Fibroblast of skin of scalp (primary cell): ENCODE results near the gene SEL1L2. TPM values are rescaled to one million over a fixed set of nuclear protein-coding genes. Genes with fewer than 3 reads are reported as not detected.
A peak's percentile ranks its signal among the peaks of the same experiment; 100 is the strongest.
"Not testable (repeated sequence)": the region's sequence is repeated elsewhere in the genome, so short reads cannot be mapped to it uniquely, and the experiment has no call there.

Source experiments
- DNase-seq: peaks from one replicate; pipeline ENCODE4 v3.0.0-alpha.2; 2013
- polyA plus RNA-seq, 2 experiments: library from polyadenylated mRNA; unstranded; fragments of 120-200 nt; gene quantifications; one replicate each; pipeline ENCODE4 v1.2.1, GENCODE V29; 2013; ENCODE audit not compliant: insufficient read length in 2 of 2

SEL1L2 gene, protein sequence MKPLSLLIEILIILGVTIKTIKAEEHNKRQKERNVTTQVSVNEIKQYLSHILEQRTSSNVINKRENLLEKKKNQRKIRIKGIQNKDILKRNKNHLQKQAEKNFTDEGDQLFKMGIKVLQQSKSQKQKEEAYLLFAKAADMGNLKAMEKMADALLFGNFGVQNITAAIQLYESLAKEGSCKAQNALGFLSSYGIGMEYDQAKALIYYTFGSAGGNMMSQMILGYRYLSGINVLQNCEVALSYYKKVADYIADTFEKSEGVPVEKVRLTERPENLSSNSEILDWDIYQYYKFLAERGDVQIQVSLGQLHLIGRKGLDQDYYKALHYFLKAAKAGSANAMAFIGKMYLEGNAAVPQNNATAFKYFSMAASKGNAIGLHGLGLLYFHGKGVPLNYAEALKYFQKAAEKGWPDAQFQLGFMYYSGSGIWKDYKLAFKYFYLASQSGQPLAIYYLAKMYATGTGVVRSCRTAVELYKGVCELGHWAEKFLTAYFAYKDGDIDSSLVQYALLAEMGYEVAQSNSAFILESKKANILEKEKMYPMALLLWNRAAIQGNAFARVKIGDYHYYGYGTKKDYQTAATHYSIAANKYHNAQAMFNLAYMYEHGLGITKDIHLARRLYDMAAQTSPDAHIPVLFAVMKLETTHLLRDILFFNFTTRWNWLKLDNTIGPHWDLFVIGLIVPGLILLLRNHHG
- polyA plus RNA-seq (2013, experiment 1 of 2; ENCODE audit: insufficient read length) = 0.26 TPM
- polyA plus RNA-seq (2013, experiment 2 of 2; ENCODE audit: insufficient read length) = 0.33 TPM

GRCh38 chr20:13990465-13990864 lies at the start of gene SEL1L2:
Gene SEL1L2, minus strand, starts transcription at chr20:13990614. Its CDS starts 80 bp downstream, at chr20:13990534.
- DNase-seq = no peak

DNA sequence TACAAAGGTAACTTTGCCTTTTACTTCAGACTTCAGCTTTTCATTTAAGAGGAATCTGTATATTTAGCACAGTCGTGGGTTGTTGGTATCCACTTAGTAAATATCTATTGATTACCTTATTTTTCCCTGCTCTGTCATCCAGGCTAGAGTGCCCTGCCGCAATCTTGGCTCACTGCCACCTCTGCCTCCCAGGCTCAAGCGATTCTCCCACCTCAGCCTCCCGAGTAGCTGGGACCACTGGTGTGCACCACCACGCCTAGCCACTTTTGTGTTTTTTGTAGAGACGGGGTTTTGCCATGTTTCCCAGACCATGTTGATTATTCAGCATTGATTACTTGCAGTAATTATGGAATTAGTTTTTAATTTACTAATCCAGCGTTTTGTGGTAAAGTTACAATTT lies 46.2 kb upstream of the SEL1L2 start:
- no peak for DNase-seq

DNA sequence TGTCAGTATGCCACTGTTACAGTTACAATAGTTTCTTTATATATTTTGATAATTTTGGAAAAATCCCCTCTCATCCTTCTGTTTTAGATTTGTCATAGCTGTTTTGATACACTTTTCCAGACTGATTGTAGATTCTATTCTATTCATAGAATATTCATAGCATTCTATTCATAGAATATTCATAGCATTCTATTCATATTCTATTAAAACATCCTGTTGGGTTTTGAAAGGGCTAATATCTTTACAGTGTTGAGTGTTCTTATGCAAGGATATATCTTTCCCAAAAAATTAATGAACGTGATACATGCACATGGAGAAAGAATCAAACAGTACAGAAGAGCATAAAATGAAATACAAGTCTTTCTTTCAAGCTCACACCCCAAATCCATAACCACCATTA lies 42.9 kb upstream of the SEL1L2 start:
- no peak for DNase-seq

GRCh38 chr20:14030991-14031390 lies 40.6 kb upstream of the SEL1L2 start:
- no peak for DNase-seq

- DNase-seq = no peak
Observed at GRCh38 chr20:14012671-14013070, 22.3 kb upstream of the SEL1L2 start.

DNA sequence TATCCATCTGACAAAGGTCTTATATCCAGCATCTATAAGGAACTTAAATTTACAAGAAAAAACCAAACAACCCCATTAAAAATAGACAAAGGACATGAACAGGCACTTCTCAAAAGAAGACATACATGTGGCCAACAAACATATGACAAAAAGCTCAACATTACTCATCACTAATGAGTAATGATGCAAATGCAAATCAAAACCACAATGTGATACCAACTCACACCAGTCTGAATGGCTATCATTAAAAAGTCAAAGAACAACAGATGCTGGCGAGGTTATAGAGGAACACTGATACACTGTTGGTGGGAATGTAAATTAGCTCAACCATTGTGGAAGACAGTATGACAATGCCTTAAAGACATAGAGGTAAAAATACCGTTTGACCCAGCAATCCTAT lies 18.8 kb upstream of the SEL1L2 start:
- no peak for DNase-seq

- DNase-seq = no peak
Observed at GRCh38 chr20:14005996-14006395, 15.6 kb upstream of the SEL1L2 start.

DNA sequence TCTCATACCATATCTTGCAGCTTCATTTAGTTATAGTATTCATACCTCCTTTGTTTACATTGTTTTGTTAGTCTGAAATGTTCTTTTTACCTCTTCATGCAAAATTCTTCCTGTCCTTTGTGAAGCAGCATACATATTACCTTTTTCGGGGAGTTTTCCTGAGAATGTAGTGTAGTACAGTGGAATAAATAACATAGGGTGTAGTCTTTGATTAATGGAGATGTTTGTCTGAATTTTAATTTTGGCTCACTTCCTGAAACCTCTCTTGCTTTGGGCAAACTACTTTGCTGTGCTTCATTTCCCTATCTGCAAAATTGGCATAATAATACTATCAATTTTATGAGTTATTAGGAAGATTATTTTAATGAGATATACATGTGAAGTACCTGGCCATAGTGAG lies 10.5 kb upstream of the SEL1L2 start:
- no peak for DNase-seq

GRCh38 chr20:13996265-13996664 lies 5.9 kb upstream of the SEL1L2 start:
- DNase-seq = no peak

GRCh38 chr20:13995841-13996240 lies 5.4 kb upstream of the SEL1L2 start:
- DNase-seq = peak; percentile 2

GRCh38 chr20:13995086-13995665 lies 4.8 kb upstream of the SEL1L2 start, which contains the start of gene MACROD2:
Gene MACROD2, plus strand, starts transcription at chr20:13995516.
- DNase-seq = peak; percentile 96

DNA sequence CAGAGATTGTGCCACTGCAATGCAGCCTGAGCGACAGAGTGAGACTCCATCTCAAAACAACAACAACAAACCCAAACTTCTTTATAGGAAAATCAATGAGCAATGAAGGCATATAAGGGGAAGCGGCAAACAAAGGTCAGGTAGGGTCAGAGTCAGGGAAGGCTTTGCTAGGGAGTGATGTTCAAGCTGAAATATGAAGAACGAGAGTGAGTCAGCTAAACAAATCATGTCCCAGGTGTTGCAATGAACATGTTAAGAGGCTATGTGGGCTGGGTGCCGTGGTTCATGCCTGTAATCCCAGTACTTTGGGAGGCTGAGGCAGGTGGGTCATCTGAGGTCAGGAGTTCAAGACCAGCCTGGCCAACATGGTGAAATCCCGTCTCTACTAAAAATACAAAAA lies 1.5 kb upstream of the SEL1L2 start:
- not testable (repeated sequence) for DNase-seq

- peak; percentile 5 for DNase-seq
Observed at GRCh38 chr20:13991311-13991710, 897 bp upstream of the SEL1L2 start.

- DNase-seq = no peak
Observed at GRCh38 chr20:13984211-13984610, 6.2 kb downstream of the SEL1L2 start.

- DNase-seq = no peak
Observed at GRCh38 chr20:13960525-13960924, 29.9 kb downstream of the SEL1L2 start.

- no peak for DNase-seq
Observed at GRCh38 chr20:13960119-13960518, 30.3 kb downstream of the SEL1L2 start.

DNA sequence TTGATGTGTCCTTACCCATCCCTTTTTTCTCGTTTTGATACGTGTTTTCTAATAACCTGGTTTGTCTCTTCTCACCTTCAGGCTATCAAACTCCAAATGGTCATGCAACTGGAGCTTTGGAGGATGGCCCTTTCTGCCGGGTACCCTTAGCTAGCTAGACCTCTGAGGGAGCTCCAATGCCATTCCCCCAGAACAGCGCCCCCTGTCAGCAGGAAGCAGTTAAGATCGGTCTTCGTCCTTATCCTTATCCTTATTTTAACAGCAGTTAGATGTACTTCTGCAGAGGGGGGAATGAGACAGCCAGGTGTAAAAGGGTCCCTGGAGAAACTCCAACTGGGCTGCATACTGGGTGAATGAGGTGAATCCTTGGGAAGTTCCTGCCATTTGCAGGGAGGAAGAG lies 37.2 kb downstream of the SEL1L2 start:
- DNase-seq = no peak

DNA sequence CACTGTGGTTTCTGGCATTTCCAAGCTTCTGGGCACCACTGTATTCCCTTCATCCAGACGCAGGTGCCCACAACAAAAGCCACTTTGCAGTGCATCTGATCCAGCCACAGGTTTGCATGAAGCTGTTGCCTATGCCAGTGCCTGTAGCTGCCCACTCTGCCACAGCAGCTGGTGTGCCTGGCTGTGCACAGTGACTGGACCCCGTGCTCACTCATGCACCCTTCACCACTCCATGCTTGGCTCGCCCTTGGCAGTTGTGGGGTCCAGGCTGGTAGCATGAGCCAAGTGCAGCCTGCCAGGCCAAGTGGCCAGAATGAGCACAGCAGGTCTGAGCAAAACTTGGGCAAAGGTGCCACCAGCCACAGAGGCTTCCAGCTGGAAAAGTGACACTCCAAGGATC lies 42.7 kb downstream of the SEL1L2 start:
- DNase-seq = no peak

DNA sequence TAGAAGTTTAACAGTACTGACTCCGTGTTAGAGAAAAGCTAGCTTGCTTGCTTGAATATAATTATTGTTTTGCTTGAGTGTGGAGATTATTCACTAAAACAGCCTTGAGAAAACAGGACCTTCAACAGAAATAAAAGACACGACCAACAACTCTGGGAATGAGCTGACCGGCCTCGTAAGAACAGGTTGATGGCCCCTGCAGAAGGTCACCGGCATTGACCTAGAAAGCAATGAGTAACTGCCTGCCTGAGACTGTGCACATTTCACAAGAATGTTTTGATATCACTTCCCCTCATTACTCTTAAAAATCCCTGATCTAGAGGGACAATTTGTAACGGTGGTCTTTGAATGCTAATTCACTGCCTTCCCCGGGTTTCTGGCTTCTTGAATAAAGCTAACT lies 49.4 kb downstream of the SEL1L2 start:
- DNase-seq = no peak

DNA sequence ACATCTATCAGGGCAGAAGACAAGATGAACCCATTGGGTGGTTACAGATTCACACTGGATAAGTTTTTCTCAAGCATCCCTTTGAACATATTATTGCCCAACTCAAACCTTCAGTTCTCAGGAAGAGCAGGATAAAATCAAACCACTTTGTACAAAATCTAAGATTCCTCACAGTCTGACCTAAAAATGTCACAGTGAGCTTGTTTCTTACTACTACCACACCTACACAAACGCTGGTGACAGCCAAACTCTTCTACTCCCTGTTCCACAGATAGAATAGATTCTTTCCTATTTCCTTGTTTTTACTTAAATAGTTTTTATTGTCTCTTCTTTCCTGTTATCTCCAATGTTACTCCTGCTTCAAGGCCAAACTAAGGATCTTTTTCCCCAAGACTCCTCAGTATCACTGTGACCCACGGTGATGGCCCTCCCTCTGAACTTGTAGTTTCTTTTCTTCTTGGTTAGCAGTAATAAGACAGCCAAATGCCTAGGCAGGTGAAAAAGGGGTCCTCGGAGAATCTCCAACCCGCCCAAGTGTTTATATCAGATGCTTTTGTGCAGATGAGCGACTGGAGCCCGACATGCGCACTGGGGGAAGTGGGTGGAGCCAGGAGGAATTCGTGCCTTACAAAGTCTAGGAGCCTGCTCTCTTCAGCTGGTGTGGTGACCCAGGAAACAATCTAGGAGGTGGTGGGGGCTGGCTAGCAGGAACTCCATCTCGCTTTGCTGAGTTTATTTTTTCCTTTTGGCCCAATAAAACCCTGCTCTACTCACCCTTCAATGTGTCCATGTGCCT lies 53.4 kb downstream of the SEL1L2 start:
- no peak for DNase-seq

DNA sequence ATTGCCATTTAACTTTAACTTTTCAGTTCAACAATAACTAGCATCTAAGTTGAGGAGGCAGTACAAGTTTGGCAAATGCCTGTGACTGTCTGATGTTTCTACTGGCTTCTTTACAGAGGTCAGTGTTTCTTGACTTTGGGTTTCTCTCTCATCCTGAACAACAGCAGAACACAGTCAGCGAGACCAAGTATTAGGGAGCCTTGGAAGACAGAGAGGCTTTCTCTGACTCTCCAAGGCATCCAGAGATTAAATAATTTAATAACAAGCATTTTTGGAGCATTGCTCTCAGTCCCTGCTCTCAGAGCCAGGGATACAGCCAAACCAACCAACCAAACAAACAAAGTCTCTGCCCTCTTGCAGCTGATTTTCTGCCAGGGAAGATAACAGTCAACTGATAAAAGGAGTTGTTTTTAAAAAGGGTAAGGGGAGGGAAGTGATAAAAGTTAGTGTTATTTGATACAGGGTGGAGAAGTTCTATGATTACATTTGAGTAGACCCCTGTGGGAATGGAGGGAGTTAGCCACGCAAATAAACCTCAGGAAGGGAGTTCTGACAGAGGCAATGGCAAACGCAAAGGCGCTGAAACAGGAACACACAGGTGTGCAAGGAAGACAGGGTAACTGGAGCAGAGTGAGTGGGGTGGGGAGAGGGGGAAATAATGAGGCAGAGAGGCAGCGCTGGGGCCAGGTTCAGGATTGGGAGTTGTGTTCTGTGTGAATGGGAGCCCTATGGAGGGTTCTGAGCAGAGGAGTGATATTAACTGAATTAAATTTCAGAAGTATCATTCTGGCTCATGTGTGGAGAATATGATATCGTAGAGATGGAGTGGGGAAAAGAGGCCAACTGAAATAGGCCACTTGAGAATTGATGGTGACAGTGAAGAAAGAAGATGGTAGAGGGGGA lies 55.2 kb downstream of the SEL1L2 start:
- DNase-seq = no peak

DNA sequence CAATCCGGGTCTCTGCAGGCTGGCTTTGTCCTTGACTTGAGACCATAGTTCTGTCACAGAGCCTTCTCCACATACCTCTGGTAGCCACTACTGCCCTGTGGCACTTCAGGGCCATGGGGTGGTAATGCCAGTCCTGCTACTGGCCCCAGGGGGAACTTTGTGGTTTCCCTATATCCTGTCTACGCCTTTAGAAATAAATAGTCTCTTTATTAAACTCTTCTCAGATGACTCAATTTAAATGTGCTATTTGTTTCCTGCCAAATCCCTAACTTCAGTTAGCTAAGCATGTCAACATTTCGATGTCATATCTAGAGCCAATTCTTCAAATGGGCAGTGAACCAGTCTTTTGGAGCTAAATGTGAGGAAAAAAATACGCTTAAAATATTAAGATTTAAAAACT lies 60.1 kb downstream of the SEL1L2 start:
- DNase-seq = peak; percentile 11
